GM18526 (cell line): ENCODE results near the gene ITPK1.

ENCODE experiments used
- POLR2A ChIP-seq: IDR thresholded peaks from 3 replicates; pipeline ENCODE4 v1.6.1; 2011; ENCODE audit not compliant: insufficient read length; ENCODE audit errors: extremely low read depth

ITPK1 gene

GRCh38 chr14:92961567-92961855 lies 154.2 kb downstream of the ITPK1 start:
- no peak for TF ChIP-seq POLR2A

GRCh38 chr14:92960706-92961566 lies 154.8 kb downstream of the ITPK1 start:
- no peak for TF ChIP-seq POLR2A

GRCh38 chr14:92959761-92960680 lies 155.7 kb downstream of the ITPK1 start:
- TF ChIP-seq POLR2A, result no peak

- TF ChIP-seq POLR2A, result no peak
Measured at GRCh38 chr14:92959189-92959531, 156.6 kb downstream of the ITPK1 start.

- TF ChIP-seq POLR2A, result no peak
Measured at GRCh38 chr14:92958373-92959188, 157.1 kb downstream of the ITPK1 start.

- no peak for TF ChIP-seq POLR2A
Measured at GRCh38 chr14:92956961-92957360, 158.8 kb downstream of the ITPK1 start.

GRCh38 chr14:92955381-92955780 lies 160.3 kb downstream of the ITPK1 start:
- TF ChIP-seq POLR2A, result no peak

GRCh38 chr14:92954933-92955332 lies 160.8 kb downstream of the ITPK1 start:
- no peak for TF ChIP-seq POLR2A

GRCh38 chr14:92953526-92953925 lies 162.2 kb downstream of the ITPK1 start:
- no peak for TF ChIP-seq POLR2A

GRCh38 chr14:92952481-92953298 lies 163.0 kb downstream of the ITPK1 start:
- no peak for TF ChIP-seq POLR2A

GRCh38 chr14:92951912-92952471 lies 163.7 kb downstream of the ITPK1 start:
- TF ChIP-seq POLR2A, result no peak

GRCh38 chr14:92951261-92951660 lies 164.5 kb downstream of the ITPK1 start:
- TF ChIP-seq POLR2A, result no peak

GRCh38 chr14:92950773-92951172 lies 165.0 kb downstream of the ITPK1 start:
- TF ChIP-seq POLR2A, result no peak

GRCh38 chr14:92950193-92950540 lies 165.6 kb downstream of the ITPK1 start:
- no peak for TF ChIP-seq POLR2A

- TF ChIP-seq POLR2A, result no peak
Measured at GRCh38 chr14:92949496-92950192, 166.1 kb downstream of the ITPK1 start.
